GM18502 (cell line): ENCODE data around the gene SHB.

ENCODE experiments used
- ATAC-seq: cut with Tn5 transposase; IDR thresholded peaks from one replicate; pipeline ENCODE4 v1.9.1; 2021; ENCODE audit warnings: mild to moderate bottlenecking; ENCODE audit not compliant: unreplicated experiment, poor library complexity

SHB gene

GRCh38 chr9:38026021-38026809, 42.8 kb downstream of the SHB start:
- no peak for ATAC-seq

- ATAC-seq, result no peak
Observed at GRCh38 chr9:38025166-38025565, 43.9 kb downstream of the SHB start.

- ATAC-seq, result no peak
Observed at GRCh38 chr9:38024036-38024681, 44.9 kb downstream of the SHB start.

- ATAC-seq, result no peak
Observed at GRCh38 chr9:38023661-38024035, 45.4 kb downstream of the SHB start.

GRCh38 chr9:38022995-38023394, 46.0 kb downstream of the SHB start:
- ATAC-seq, result no peak

GRCh38 chr9:38022203-38022895, 46.7 kb downstream of the SHB start:
- no peak for ATAC-seq

GRCh38 chr9:38020151-38021076, 48.6 kb downstream of the SHB start:
- ATAC-seq, result no peak

GRCh38 chr9:38019731-38020130, 49.3 kb downstream of the SHB start:
- ATAC-seq, result no peak

GRCh38 chr9:38018958-38019602, 49.9 kb downstream of the SHB start:
- no peak for ATAC-seq

GRCh38 chr9:38018241-38018957, 50.6 kb downstream of the SHB start:
- no peak for ATAC-seq

- no peak for ATAC-seq
Observed at GRCh38 chr9:38017885-38018186, 51.2 kb downstream of the SHB start.

- no peak for ATAC-seq
Observed at GRCh38 chr9:38017149-38017884, 51.7 kb downstream of the SHB start.

- no peak for ATAC-seq
Observed at GRCh38 chr9:38016375-38017135, 52.5 kb downstream of the SHB start.

GRCh38 chr9:38015906-38016305, 53.1 kb downstream of the SHB start:
- ATAC-seq, result no peak

GRCh38 chr9:38015266-38015665, 53.8 kb downstream of the SHB start:
- no peak for ATAC-seq

GRCh38 chr9:38012767-38013450, 56.1 kb downstream of the SHB start:
- no peak for ATAC-seq

GRCh38 chr9:38011991-38012390, 57.0 kb downstream of the SHB start:
- no peak for ATAC-seq
